Measurements from ENCODE around the gene SECISBP2.

DNA sequence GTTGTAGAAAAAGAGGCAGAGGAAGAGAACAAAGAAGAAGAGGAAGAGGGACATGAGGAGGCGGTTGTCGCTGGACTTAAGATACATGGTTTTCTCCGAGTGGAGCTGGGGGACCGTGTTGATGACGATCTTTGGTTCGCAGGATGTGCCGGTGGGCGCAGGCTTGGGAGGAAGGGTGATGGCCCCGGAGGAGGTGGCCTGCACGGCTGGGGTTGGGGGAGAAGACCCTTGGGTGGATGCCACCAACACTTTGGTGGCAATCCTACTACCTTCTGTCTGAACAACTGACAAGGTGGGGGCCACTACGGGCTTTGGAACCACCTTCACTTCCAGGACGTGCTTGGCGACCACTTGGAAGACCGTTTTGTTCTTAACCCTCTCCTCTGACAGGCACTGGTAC, 60.7 kb downstream of the SECISBP2 start:
- TF ChIP-seq, protein P1, sequence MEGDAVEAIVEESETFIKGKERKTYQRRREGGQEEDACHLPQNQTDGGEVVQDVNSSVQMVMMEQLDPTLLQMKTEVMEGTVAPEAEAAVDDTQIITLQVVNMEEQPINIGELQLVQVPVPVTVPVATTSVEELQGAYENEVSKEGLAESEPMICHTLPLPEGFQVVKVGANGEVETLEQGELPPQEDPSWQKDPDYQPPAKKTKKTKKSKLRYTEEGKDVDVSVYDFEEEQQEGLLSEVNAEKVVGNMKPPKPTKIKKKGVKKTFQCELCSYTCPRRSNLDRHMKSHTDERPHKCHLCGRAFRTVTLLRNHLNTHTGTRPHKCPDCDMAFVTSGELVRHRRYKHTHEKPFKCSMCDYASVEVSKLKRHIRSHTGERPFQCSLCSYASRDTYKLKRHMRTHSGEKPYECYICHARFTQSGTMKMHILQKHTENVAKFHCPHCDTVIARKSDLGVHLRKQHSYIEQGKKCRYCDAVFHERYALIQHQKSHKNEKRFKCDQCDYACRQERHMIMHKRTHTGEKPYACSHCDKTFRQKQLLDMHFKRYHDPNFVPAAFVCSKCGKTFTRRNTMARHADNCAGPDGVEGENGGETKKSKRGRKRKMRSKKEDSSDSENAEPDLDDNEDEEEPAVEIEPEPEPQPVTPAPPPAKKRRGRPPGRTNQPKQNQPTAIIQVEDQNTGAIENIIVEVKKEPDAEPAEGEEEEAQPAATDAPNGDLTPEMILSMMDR (conservative IDR thresholded peaks at IDR 0.05 in 1 of 2, IDR thresholded peaks at IDR 0.05 in 1 of 2; ENCODE audit: low read depth in 1 of 2, low read length in 2 of 2): no peak
- no peak for TF ChIP-seq EZH2 (IDR thresholded peaks at IDR 0.05; ENCODE audit: low read length, missing control alignments)

Measured in fibroblast of lung (primary cell).